Lower lobe of right lung (tissue), 2 donors: ENCODE data around the gene TRPM2. TPM values are rescaled to one million over a fixed set of nuclear protein-coding genes. Genes with fewer than 3 reads are reported as not detected.

Source experiments
- ATAC-seq, 2 donors: fragments of 200-7000 bp; cut with Tn5 transposase; one replicate each; pipeline ENCODE4 v1.9.1; 2020 to 2022; ENCODE audit warnings: mild to moderate bottlenecking in 2 of 2, moderate library complexity in 2 of 2
- DNase-seq: peaks from one replicate; pipeline ENCODE4 v3.0.0-alpha.2; 2020
- H3K27ac ChIP-seq: fragments of 200-600 bp; one replicate; pipeline ENCODE4 v1.8.0; 2022
- H3K27me3 ChIP-seq: fragments of 200-600 bp; one replicate; pipeline ENCODE4 v1.8.0; 2022; ENCODE audit warnings: low read depth
- H3K36me3 ChIP-seq: fragments of 200-600 bp; one replicate; pipeline ENCODE4 v1.8.0; 2022; ENCODE audit warnings: mild to moderate bottlenecking
- H3K4me1 ChIP-seq: fragments of 200-600 bp; one replicate; pipeline ENCODE4 v1.8.0; 2022
- H3K4me3 ChIP-seq: fragments of 200-600 bp; one replicate; pipeline ENCODE4 v1.8.0; 2022; ENCODE audit warnings: mild to moderate bottlenecking
- H3K9me3 ChIP-seq: fragments of 200-600 bp; one replicate; pipeline ENCODE4 v1.8.0; 2022
- CTCF ChIP-seq: fragments of 200-600 bp; IDR thresholded peaks from one replicate; pipeline ENCODE4 v1.8.0; 2022; ENCODE audit warnings: antibody characterized with exemption, mild to moderate bottlenecking
- intact Hi-C: fragments of 100-400 bp; cut with DNase I; formaldehyde crosslinking; loops from one replicate; pipeline ENCODE4 v1.11.0; 2022
- total RNA-seq: library from RNA; stranded (reverse); fragmentation: NEBNext Ultra II Directional; extraction: Animal tissue kit (Norgen Biotek cat#: 25700); gene quantifications from one replicate; pipeline ENCODE4 v1.2.1, GENCODE V29; 2021
- donor health status: DM: no; HTN: yes; CAD: no; lungs with severe emphysema.

Gene TRPM2
- total RNA-seq, 1 donor from 2014 or later: 17.9 TPM

DNA sequence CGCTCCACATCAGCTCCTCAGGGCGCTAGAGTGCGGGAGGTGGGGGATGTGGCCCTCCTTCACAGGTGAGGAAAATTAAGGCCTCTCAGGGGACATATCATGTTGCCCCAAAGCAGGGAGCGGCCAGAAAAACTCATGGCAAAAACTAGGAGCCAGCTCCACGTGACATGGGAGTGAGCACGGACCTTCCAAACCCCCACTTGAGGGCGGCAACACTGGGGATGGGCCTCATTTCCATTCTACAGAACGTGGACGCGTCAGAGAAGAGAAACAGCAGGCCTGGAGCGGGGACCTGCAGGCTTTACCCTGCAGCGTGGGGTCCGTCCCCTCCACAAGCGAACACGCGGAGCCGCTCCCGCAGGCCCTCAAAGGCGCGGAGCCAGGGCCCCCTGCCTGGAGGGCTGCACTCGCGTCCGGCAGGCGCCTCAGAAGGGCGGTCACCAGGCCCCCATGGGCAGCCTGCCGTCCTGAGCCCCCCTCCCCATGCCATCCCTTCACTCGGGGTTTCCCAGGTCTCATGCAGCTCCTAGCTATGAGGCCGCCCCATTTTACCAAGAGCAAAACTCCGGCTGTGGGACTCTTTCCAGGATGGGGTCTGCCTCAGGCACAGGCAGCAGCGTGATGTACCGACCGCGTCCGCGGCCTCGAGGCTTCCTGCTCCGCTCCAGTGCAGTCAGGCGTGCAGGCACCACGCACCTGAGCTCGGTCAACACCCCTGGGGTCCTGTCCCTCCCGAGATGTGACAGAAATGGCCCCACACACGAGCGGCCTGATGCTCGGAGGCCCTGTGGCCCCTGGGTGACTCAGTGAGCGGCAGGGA, 19.7 kb upstream of the TRPM2 start:
- no peak overlapping the region for H3K27ac ChIP-seq
- DNase-seq (no peak), ATAC-seq (no peak)
- TF ChIP-seq CTCF: no peak
- H3K4me1 ChIP-seq: peaks cover 9% of the 10 kb centered on the region
- H3K9me3 ChIP-seq: no peaks in the 10 kb centered on the region
- no peak overlapping the region for H3K4me3 ChIP-seq
- no peaks in the 10 kb centered on the region for H3K27me3 ChIP-seq
- intact Hi-C loops: no loop called here
- H3K36me3 ChIP-seq: peaks cover 40% of the 10 kb centered on the region

GRCh38 chr21:44334329-44335030, 18.9 kb upstream of the TRPM2 start:
- H3K36me3 ChIP-seq: peaks cover 40% of the 10 kb centered on the region
- peaks cover 9% of the 10 kb centered on the region for H3K4me1 ChIP-seq
- no peaks in the 10 kb centered on the region for H3K9me3 ChIP-seq
- no peak for TF ChIP-seq CTCF
- DNase-seq (no peak), ATAC-seq (no peak)
- no peak overlapping the region for H3K4me3 ChIP-seq
- no peaks in the 10 kb centered on the region for H3K27me3 ChIP-seq
- intact Hi-C loops: no loop called here
- H3K27ac ChIP-seq: no peak overlapping the region

DNA sequence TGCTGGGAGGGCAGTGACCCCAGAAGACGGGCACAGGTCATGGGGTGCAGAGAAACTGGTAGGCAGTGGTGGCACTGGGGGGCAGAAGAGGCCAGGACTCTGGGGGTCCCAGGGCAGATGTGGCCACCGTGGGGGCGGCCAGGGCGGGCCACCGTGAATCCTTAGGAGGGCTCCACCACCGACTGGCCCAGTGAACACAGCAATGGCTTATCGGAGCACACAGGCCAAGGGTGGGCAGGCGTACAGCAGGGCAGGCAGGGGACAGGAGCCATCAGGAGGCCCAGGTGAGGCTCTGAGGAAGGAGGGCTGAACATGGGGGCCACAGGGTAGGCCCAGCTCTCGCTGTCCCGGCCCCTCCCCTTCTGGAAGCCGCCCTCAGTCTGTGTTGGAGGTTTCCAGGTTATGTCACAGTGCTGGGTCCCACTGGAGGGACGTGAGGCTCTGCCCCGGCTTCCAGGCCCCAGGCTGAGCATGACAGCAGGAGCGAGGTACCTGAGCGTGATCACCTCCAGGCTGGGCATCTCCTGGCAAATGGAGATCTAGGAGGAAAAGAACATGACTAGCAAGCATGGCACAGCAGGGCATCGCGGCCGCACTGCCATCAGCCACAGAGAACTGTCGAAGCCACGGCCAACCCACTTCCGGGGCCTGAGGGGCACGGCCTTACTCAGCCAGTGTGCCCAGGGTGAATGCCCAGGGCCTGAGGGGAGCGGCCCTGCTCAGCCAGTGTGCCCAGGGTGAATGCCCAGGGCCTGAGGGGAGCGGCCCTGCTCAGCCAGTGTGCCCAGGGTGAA, 18.0 kb upstream of the TRPM2 start:
- Histone ChIP-seq H3K4me3 (no peak overlapping the region), H3K9me3 (no peaks in the 10 kb centered on the region), H3K4me1 (peaks cover 16% of the 10 kb centered on the region), H3K27ac (no peak overlapping the region), H3K27me3 (no peaks in the 10 kb centered on the region), H3K36me3 (peaks cover 40% of the 10 kb centered on the region)
- DNase-seq: no peak
- no peak for TF ChIP-seq CTCF
- intact Hi-C loops: no loop called here
- no peak for ATAC-seq

DNA sequence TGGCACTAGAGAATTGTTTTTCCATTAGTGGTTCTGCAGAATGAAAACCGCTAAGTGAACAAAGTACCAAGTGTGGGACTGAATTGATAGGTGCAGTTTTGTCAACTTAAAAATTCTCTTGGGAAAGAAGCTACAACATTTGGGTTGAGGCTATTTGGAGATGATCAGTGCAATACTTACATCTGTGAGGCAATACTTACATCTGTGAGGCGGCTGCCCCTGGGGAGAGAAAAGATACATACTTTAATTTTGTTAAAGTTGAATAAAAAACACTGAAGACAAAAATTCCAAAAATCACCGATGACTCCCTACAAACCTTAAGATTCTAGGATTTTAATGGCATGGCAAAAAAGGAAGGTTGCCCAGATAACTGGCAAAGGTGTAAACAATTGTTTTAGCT, 16.0 kb upstream of the TRPM2 start:
- H3K4me3 ChIP-seq: no peak overlapping the region
- peaks cover 16% of the 10 kb centered on the region for H3K4me1 ChIP-seq
- no peaks in the 10 kb centered on the region for H3K9me3 ChIP-seq
- DNase-seq (no peak), ATAC-seq (no peak)
- peaks cover 21% of the 10 kb centered on the region for H3K36me3 ChIP-seq
- H3K27me3 ChIP-seq: no peaks in the 10 kb centered on the region
- intact Hi-C loops: no loop called here
- H3K27ac ChIP-seq: no peak overlapping the region
- no peak for TF ChIP-seq CTCF
